SH-SY5Y (cell line): ENCODE measurements around the gene BRD3.

Experiments used
- GATA2 ChIP-seq: IDR thresholded peaks from 2 replicates; pipeline ENCODE4 v1.6.1; 2011; ENCODE audit warnings: mild to moderate bottlenecking, low read depth, low read length
- GATA3 ChIP-seq: IDR thresholded peaks from 2 replicates; pipeline ENCODE4 v1.6.1; 2011; ENCODE audit warnings: low read depth, mild to moderate bottlenecking, low read length, moderate library complexity

DNA sequence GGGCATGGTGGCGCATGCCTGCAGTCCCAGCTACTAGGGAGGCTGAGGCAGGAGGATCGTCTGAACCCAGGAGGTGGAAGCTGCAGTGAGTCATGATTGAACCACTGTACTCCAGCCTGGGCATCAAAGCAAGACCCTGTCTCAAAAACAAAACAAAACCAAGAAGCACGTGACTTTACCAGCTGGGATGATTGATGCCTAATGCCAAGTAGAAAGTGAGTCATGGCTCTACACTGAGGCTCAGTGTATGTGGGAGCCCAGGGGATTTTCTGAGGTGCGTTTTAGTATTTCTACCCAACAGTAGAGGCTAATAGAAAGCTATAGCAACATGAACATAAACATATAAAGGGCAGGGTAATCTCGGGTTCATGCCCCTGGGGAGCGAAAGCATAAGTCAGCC, 56.4 kb downstream of the BRD3 start:
- TF ChIP-seq GATA2: no peak
- no peak for TF ChIP-seq GATA3
